Colonic mucosa (tissue), 4 donors: ENCODE measurements around the gene ELOVL2. TPM values are rescaled to one million over a fixed set of nuclear protein-coding genes. Genes with fewer than 3 reads are reported as not detected.

Experiments
- DNase-seq: peaks from one replicate; pipeline ENCODE4 v3.0.0-alpha.2; 2020
- H3K27ac ChIP-seq: fragments of 200-600 bp; one replicate; pipeline ENCODE4 v1.8.0; 2021
- H3K27me3 ChIP-seq: fragments of 200-600 bp; one replicate; pipeline ENCODE4 v1.8.0; 2021
- H3K36me3 ChIP-seq: fragments of 200-600 bp; one replicate; pipeline ENCODE4 v1.8.0; 2021
- H3K4me1 ChIP-seq: fragments of 200-600 bp; one replicate; pipeline ENCODE4 v1.8.0; 2021; ENCODE audit warnings: mild to moderate bottlenecking
- H3K4me3 ChIP-seq: fragments of 200-600 bp; one replicate; pipeline ENCODE4 v1.8.0; 2021
- H3K9ac ChIP-seq, 2 donors: one replicate each; pipeline ENCODE4 v1.7.0; 2013; ENCODE audit warnings: control low read depth in 2 of 2, low read depth in 2 of 2, low read length in 2 of 2
- H3K9me3 ChIP-seq: fragments of 200-600 bp; one replicate; pipeline ENCODE4 v1.8.0; 2021
- intact Hi-C: fragments of 100-400 bp; cut with DNase I; formaldehyde crosslinking; loops from one replicate; pipeline ENCODE4 v1.14.1; 2022
- total RNA-seq, 2 donors: library from RNA; stranded (reverse); fragmentation: NEBNext Ultra II Directional in 1 of 2; extraction: Animal tissue kit (Norgen Biotek cat#: 25700) in 1 of 2; gene quantifications; one replicate each; pipeline ENCODE4 v1.2.1, GENCODE V29; 2021
- TF ChIP-seq, protein P1 (sequence below): fragments of 200-600 bp; IDR thresholded peaks from one replicate; pipeline ENCODE4 v1.8.0; 2022; ENCODE audit warnings: antibody characterized with exemption, mild to moderate bottlenecking
- donor health status: healthy.
- donor health status: DM: no; HTN: no; CAD: no.
- donor health status: DM: no; HTN: no; CAD: no.

Gene ELOVL2
- total RNA-seq, 2 donors from 2014 or later: 0.05 to 0.11 TPM

- Histone ChIP-seq H3K9ac (no peak overlapping the region), H3K27ac (no peak overlapping the region), H3K9me3 (no peaks in the 10 kb centered on the region), H3K27me3 (no peaks in the 10 kb centered on the region), H3K4me3 (no peak overlapping the region), H3K36me3 (no peaks in the 10 kb centered on the region), H3K4me1 (no peaks in the 10 kb centered on the region)
- intact Hi-C loops: no loop called here
- TF ChIP-seq, protein P1, sequence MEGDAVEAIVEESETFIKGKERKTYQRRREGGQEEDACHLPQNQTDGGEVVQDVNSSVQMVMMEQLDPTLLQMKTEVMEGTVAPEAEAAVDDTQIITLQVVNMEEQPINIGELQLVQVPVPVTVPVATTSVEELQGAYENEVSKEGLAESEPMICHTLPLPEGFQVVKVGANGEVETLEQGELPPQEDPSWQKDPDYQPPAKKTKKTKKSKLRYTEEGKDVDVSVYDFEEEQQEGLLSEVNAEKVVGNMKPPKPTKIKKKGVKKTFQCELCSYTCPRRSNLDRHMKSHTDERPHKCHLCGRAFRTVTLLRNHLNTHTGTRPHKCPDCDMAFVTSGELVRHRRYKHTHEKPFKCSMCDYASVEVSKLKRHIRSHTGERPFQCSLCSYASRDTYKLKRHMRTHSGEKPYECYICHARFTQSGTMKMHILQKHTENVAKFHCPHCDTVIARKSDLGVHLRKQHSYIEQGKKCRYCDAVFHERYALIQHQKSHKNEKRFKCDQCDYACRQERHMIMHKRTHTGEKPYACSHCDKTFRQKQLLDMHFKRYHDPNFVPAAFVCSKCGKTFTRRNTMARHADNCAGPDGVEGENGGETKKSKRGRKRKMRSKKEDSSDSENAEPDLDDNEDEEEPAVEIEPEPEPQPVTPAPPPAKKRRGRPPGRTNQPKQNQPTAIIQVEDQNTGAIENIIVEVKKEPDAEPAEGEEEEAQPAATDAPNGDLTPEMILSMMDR: no peak
- no peak for DNase-seq
These were observed 12.8 kb upstream of the ELOVL2 start for GRCh38 chr6:11056871-11057270.

DNA sequence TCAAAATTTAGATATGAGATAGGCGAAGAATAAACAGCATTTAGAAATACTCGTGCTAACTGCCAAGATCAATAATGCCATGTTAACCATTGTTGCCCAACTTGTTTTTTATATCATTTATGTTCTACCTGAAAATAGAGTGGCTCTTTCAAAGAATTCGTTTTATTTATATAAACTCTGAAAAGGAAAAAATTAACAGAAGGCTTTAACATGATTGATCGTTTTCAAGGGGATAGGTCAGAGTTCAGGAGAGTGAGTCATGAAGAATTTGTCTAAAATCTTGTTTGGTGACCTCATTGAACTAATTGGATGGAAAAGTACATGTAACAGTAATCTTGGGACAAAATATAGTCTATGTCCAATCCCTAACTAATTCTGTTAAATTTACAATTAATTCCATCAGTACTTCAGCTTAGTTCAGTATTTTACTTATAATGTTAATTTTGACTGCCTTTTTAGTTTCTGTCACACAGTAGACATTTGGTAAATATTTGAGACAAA, 11.1 kb upstream of the ELOVL2 start:
- DNase-seq: no peak
- H3K27me3 ChIP-seq: no peaks in the 10 kb centered on the region
- no peak overlapping the region for H3K4me3 ChIP-seq
- intact Hi-C loops: no loop called here
- H3K27ac ChIP-seq: no peak overlapping the region
- TF ChIP-seq, protein P1: no peak
- H3K4me1 ChIP-seq: no peaks in the 10 kb centered on the region
- no peaks in the 10 kb centered on the region for H3K36me3 ChIP-seq
- no peaks in the 10 kb centered on the region for H3K9me3 ChIP-seq
- no peak overlapping the region for H3K9ac ChIP-seq

DNA sequence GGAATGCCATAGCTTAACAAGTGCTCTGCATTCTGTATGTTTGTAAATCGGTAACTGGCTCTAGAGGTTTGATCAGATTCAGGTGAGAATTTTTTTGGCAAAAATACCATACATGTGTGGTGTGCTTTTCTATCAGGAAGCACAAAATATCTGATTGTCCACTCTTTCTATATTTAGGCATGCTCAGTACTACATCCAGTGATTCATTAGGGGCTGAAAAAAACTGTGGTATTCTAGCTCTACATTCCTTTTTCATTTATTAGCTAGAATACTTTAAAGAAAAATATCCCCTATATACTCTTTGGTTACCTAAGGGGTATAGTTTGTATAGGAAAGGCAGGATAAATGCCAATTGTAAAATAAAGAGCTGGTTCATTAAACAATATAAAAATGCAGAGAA, 10.6 kb upstream of the ELOVL2 start:
- TF ChIP-seq, protein P1: no peak

DNA sequence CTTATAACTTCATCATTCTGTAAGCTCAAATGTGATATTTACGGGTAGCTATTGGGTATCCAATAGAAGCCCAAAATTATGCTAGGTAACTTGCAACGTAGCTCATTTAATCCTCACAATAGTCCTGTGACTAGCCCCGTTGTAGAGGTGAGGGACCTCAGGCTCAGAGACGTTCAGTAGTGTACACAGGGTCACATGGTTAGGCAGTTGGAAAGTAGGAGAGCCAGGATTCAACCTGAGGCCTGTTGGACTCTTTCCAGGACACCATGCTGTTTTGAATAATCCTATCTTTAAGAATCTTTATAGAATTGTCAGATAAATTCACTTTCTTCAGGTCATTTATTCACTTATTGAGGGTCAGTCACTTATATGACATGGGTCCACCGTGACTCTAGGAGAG, 9.2 kb upstream of the ELOVL2 start:
- H3K36me3 ChIP-seq: no peaks in the 10 kb centered on the region
- no peaks in the 10 kb centered on the region for H3K27me3 ChIP-seq
- no peaks in the 10 kb centered on the region for H3K4me1 ChIP-seq
- no peak overlapping the region for H3K9ac ChIP-seq
- no peak overlapping the region for H3K4me3 ChIP-seq
- H3K27ac ChIP-seq: no peak overlapping the region
- TF ChIP-seq, protein P1: no peak
- intact Hi-C loops: no loop called here
- DNase-seq: no peak
- no peaks in the 10 kb centered on the region for H3K9me3 ChIP-seq

More for the DNA sequence above, 10.6 kb upstream of the ELOVL2 start:
- no peaks in the 10 kb centered on the region for H3K27me3 ChIP-seq
- no peak overlapping the region for H3K27ac ChIP-seq
- no peak overlapping the region for H3K9ac ChIP-seq
- H3K4me3 ChIP-seq: no peak overlapping the region
- intact Hi-C loops: no loop called here
- no peaks in the 10 kb centered on the region for H3K36me3 ChIP-seq
- H3K9me3 ChIP-seq: no peaks in the 10 kb centered on the region
- H3K4me1 ChIP-seq: no peaks in the 10 kb centered on the region
- DNase-seq: no peak

DNA sequence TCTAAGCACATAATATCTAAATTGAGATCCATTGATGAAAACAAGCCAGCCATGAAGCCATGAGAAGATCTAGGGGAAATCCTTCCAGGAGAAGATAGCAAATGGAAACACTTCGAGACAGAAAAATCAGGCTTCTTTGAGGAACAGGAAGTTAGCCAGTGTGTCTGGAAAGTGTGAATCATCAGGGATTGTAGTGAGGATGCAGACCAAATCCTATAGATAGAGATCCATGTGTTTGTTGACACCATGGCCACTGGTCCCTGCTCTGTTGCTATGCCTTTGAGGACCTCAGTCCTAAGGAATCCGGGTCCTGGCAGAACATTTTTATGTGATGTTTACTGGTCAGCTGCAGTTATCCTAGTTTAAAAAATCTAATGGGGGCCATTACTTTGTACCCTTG, 6.6 kb upstream of the ELOVL2 start:
- H3K9ac ChIP-seq: no peak overlapping the region
- H3K4me1 ChIP-seq: no peaks in the 10 kb centered on the region
- H3K36me3 ChIP-seq: no peaks in the 10 kb centered on the region
- intact Hi-C loops: no loop called here
- TF ChIP-seq, protein P1: no peak
- H3K27ac ChIP-seq: no peak overlapping the region
- DNase-seq: no peak
- peaks cover 11% of the 10 kb centered on the region for H3K27me3 ChIP-seq
- H3K4me3 ChIP-seq: no peak overlapping the region
- H3K9me3 ChIP-seq: no peaks in the 10 kb centered on the region
